NB4 (cell line): ENCODE measurements around the gene KCNQ1.

ENCODE experiments used
- MYC ChIP-seq: IDR thresholded peaks from 2 replicates; pipeline ENCODE4 v1.6.1; 2011; ENCODE audit warnings: low read depth, low read length
- POLR2A ChIP-seq: IDR thresholded peaks from 2 replicates; pipeline ENCODE4 v1.6.1; 2011; ENCODE audit warnings: mild to moderate bottlenecking; ENCODE audit not compliant: insufficient read length; ENCODE audit errors: extremely low read depth
- TF ChIP-seq, protein P1 (sequence below): IDR thresholded peaks from one replicate; pipeline ENCODE4 v1.5.1; 2012; ENCODE audit warnings: low read depth, low read length
- TF ChIP-seq, protein P2 (sequence below): IDR thresholded peaks from 2 replicates; pipeline ENCODE4 v1.6.1; 2011; ENCODE audit warnings: low read depth, low read length

DNA sequence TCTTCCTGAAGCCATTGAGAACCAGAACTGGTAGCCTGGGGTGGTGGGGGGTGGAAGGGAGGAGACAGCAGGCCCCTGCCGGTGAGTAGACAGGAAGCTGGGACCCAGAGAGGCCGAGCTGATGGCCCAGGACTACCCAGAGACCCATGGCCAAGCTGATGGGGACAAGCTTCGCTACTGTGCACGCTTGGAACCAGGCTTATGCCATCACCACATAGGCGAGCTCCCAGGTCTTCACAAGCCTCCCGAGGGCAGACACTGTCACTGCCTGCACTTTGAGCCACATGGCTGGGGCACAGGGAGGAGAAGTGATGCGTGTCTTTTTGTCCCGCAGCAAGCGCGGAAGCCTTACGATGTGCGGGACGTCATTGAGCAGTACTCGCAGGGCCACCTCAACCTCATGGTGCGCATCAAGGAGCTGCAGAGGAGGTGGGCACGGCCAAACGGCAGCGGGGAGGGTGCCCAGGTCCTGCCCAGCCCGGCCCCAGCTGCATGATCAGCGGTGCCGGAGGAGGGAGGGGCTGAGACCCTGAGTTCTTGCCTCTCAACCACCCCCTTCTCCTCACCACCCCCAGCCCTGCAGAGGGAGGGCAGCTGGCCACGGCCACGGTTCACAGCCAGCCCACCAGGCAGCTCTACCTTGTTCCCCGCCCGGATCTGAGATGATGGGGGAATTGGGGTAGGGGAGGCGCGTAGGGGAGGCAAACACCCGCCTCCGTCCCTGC is 331.0 kb downstream of the KCNQ1 start:
- TF ChIP-seq, protein P1, sequence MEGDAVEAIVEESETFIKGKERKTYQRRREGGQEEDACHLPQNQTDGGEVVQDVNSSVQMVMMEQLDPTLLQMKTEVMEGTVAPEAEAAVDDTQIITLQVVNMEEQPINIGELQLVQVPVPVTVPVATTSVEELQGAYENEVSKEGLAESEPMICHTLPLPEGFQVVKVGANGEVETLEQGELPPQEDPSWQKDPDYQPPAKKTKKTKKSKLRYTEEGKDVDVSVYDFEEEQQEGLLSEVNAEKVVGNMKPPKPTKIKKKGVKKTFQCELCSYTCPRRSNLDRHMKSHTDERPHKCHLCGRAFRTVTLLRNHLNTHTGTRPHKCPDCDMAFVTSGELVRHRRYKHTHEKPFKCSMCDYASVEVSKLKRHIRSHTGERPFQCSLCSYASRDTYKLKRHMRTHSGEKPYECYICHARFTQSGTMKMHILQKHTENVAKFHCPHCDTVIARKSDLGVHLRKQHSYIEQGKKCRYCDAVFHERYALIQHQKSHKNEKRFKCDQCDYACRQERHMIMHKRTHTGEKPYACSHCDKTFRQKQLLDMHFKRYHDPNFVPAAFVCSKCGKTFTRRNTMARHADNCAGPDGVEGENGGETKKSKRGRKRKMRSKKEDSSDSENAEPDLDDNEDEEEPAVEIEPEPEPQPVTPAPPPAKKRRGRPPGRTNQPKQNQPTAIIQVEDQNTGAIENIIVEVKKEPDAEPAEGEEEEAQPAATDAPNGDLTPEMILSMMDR = no peak
- TF ChIP-seq POLR2A (no peak), MYC (no peak)
- TF ChIP-seq, protein P2, sequence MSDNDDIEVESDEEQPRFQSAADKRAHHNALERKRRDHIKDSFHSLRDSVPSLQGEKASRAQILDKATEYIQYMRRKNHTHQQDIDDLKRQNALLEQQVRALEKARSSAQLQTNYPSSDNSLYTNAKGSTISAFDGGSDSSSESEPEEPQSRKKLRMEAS = no peak
